RPMI7951 (cell line): Measurements from ENCODE around the gene BSX. TPM values are rescaled to one million over a fixed set of nuclear protein-coding genes. Genes with fewer than 3 reads are reported as not detected.

Experiments used
- DNase-seq: peaks from one replicate; pipeline ENCODE4 v3.0.0-alpha.2; 2012; ENCODE audit warnings: low read depth
- total RNA-seq: library from RNA; depleted of rRNA; stranded (reverse); fragments of >200 nt; shearing (Covaris generic); gene quantifications from 2 replicates; pipeline ENCODE4 v1.2.3, GENCODE V29; 2014; rRNA removed

The BSX gene
- total RNA-seq, result not detected in 2 replicates

- peak; percentile 58 for DNase-seq
These were observed at the start of gene BSX for GRCh38 chr11:122981388-122982264. BSX (minus strand) TSS chr11:122981834; CDS start chr11:122981671, 163 bp downstream.

GRCh38 chr11:123030517-123030916, 48.9 kb upstream of the BSX start:
- no peak for DNase-seq

- peak; percentile 56 for DNase-seq
These were observed 39.3 kb upstream of the BSX start for GRCh38 chr11:123020968-123021367.

DNA sequence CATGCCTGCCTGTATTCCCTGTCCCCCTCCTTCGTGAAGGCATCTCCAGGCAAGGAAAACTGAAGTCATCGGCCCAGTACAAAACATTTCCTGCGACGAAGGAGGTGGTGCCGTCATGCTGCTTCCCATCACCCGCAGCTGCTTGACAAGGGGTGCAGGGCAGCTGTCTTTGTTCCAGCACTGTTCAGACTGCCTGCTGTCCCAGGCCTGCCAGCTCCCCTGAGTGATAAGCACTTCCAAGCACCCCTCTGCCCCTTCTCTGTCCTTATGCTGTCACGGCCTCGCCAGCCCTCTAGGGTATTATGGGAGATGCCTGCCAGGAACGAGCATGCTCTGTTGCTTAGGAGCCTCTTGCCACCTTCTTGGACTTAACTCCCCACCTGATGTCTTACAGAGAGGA, 37.1 kb upstream of the BSX start:
- no peak for DNase-seq

- DNase-seq, result no peak
These were observed 29.9 kb upstream of the BSX start for GRCh38 chr11:123011510-123011909.

DNA sequence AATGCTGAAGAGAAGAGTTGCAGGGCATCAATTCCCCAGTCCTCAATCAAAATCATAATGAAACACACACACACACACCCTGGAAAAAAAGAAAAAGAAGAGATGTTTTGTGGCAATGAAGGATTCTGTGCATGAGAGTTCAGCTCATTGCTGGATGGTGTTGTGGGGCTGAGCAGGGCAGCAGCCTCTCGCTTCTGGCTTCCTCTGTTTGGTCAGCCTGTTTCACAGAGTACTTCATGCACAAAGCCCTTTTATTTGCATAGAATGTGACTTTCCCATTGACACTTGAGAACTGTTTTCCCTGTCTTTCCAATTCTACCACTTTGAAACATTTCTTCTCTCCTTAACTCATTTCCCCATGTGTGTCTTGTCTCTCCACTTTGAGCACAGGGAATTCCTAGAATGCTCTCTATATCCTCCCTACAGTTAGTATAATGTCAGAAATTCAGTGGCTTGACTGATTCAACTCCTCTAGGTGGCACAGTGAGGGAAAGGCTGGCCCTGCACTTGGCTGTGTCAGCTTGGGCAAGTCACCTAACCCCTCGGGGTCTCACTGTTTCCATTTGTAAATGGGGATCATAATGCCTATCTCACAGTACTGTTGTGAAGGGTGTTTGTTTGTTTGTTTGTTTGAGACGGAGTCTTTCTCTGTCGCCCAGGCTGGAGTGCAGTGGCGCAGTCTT, 25.4 kb upstream of the BSX start:
- DNase-seq, result no peak

DNA sequence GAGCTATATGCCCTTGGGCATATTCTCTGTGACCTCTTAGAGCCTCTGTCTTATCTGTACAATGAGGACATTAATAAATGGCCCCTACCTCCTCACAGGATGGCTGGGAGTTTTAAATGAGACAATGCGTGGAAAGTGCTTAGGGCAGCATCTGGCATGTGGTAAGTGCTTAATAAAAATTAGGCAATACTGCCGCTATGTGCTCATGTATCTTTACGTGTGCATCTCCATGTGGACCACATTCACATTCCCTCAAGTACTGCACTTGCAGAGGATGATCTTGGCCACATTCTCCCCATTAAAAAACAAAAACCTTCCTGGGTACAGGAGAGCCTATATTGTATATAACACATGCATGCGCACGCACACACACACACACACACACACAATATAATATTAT, 19.1 kb upstream of the BSX start:
- peak; percentile 9 for DNase-seq

- no peak for DNase-seq
These were observed 17.2 kb upstream of the BSX start for GRCh38 chr11:122998727-122999366.

DNA sequence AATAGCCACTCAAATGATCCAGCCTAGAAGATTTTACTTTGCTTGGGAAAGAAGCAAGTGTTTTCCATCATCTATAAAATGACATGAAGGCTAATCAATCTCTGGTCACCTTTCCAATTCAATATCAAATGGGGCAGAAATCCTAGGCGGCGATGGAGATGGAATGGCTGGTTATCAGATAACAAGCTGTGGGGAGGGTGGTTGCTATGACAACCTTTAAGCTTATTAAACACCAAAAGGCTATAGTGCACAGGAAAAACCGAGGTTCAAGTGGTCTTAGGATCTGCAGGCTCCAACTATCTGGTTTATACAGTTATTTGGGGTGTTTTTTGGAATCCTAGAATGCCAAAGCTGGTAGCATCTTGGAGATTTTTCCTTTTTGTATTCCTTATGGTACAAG, 13.9 kb upstream of the BSX start:
- peak; percentile 11 for DNase-seq

DNA sequence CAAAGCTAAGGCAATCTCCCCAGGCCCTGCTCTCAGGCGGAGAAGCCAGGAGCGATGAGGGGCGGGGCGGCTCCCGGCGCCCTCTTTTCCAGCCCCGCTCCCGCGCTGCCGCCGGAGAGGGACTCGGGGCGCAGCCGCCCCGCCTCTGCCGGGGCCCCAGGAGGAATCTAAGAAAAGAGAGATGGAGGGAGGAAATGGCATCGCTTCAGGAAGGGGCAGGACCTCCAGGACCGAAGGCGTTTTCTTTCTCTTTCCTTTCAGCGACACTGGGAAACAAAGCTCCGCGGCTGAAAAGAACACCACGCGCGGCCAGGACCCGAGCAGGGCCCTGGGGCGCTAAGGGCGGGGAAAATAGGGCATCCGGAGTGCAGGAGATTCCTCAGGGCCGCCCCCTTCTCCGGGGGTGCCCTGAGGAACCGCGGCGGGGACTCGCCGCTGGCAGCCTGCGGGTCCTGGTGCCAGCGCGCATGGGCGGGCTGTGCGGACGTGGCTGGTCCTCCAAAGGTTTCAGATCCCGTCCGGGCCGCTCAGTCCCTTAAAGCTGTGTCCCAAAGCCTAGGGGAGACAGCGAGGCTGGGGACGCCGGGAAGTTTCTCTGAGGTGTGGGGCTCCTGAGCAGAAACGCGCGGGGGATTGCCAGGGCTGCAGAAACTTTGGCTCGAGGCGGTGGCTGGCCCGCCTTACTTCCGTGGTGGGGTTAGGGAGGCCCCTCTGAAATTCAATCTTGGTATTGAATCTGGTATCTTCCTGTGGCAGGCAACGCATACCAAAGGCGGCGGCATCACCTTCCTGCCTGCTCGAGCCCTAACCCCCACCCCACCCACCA, 2.8 kb upstream of the BSX start:
- peak; percentile 38 for DNase-seq

DNA sequence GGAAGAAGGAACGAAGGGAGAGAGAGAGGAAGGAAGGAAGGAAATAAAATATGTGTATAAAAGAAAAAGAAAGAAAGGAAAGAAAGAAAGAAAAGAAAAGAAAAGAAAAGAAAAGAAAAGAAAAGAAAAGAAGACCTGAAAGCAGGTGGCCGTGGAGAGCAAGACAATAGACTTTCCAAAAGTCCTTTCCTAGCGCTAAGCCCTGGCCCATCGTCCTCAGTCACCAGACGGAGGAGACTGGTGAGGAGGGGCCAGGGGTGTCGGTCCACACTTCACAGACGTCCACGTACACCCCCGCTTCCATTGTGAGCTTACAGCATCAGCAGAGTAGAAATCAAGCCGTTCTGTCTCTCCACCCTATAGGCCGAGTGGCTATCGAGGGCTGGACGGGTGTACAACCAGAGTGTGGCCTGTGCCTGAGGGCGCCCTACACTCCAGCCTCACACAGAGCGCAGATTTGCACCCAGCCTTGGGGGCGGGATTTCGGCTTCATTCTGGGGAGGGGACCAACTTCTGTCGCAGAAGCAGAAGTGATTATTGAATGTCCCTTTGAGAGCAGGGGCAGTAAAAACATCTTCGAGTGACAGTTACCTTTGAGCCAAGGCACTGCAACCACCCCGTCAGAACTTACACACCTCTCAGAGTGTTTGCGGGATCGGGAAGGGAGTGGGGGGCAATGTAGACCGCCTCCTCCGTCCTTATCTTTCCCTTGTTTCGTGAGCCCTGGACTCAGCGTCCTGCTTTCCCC, 2.0 kb upstream of the BSX start:
- no peak for DNase-seq

DNA sequence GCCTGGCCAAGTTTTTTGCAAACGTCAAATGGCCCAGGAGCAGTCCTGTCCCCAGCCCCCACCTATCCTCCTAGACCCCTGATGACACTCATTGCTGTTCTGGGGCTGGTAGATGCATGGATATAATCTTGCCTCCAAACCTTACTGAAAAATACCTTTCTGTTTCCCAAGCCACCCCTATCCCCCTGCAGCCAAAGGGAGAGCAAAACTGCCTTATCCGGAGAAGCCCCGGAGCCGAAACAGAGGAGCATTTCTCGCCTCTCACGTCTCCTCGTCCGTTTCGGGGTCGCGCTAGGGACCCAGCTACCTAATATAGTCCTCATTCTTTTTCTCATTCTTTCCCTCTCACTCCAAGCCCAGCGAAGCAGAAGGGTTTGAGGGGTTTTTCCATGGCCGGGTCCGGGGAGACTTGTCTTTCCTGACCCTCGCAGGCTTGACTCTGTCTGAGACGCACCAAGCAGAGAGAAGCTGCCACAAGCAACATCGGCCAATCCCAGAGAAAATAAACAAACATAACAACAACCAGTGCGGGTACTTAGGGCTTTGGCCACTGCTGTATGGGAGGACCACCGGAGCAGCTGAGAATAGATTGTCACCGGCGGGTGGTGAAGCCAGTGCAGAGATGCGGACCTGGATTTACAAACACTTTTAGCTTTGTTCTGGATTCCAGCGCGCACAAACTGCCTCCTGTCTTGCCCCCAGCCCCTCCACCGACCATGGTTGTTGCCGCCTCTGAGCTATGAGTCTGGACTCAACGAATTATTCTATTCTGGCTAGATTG, 1.6 kb downstream of the BSX start:
- DNase-seq, result no peak

GRCh38 chr11:122979103-122979814, 2.4 kb downstream of the BSX start:
- no peak for DNase-seq

DNA sequence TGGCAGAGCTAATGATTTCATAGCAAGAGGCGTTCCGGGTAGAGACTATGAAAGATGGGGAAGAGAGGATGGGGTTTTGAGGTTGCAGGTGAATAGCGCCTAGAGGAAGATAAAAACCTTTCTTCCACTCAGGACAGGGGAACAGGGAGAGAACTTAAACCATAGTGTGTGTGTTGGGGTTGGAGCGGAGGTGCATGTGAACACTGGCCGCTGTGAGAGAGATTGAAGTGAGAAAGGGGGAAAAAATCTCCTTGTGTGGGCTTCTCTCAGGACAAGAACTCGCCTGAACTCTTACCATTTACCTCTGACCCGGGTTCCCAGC, 3.4 kb downstream of the BSX start:
- no peak for DNase-seq

DNA sequence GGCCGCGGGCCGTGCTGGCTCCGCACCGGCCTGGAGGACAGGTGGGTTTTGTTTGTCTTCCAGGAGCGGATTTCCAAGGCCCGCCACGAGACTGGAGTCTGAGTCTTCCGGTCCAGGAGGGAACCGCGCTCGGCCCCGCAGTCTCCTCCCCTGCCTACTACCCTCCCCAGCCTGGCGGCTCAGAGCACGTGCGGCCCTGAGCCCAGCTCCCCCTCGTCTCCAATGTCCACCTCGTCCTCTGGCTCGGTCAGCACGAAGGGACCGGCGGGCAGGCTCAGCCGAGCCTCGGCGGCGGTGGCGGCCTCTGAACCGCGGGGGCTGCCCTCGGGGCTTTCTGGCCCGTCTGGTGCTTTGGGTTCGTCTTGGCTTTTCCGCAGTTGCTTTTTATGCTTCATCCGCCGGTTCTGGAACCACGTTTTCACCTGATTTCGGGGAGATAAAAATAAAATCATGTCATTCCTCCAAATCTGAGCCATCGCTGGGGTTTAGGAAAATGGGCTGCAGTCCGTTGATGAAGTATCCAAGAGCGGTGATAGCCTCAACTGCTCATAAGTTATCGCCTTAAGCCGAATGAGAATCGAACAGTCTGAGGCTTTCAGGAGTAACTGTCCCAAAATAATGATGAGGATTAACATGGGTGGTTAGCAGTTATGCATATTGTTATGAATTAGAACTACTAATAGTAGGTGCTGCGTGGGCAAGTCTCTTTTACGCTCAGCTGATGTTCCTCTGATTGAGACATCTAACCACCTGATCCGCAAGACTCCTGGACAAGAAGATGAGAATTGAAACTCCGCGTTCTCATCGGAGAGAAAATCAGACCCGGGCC, 4.0 kb downstream of the BSX start:
- DNase-seq, result no peak

- peak; percentile 3 for DNase-seq
These were observed 4.7 kb downstream of the BSX start for GRCh38 chr11:122976734-122977469.

DNA sequence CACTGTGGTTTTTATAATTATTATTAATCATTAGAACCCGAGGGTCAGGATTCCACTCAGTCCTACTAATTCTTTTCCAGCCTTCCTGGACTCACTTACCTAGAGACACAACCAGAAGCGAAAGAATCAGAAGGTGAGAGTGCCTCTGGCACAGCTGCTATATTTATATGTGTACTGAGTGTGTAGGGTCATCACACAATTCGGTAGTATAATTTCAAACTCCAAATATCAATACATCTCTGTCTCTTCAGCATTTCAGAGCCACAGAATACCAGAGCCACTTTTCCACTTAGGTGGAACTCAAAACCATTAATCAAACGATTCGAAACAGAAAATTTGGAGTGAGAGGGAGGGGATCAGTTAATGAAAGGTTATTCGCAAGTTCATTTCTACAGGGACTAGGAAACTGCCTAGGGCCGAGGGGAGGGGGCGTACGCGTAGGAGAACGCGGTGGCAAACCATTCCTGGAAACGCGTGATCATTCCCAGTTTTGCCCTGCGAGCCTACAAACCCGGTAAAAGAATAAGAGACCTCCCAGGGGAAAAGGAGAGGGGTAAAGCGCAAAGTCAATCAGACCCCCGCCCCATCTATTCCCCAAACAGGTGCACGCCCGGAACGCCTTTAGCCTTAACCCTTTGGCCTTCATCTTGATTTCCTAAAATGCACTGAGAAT, 5.4 kb downstream of the BSX start:
- no peak for DNase-seq

GRCh38 chr11:122963961-122964360, 17.7 kb downstream of the BSX start:
- DNase-seq, result no peak
